NCI-H748 treated with DMSO at 0.1 percent for 48 hours (cell line): ENCODE results near the gene CUTC.

Source experiments
- DNase-seq: peaks from one replicate; lab custom pipeline; 2025; lab: John Stamatoyannopoulos, UW

Gene CUTC

DNA sequence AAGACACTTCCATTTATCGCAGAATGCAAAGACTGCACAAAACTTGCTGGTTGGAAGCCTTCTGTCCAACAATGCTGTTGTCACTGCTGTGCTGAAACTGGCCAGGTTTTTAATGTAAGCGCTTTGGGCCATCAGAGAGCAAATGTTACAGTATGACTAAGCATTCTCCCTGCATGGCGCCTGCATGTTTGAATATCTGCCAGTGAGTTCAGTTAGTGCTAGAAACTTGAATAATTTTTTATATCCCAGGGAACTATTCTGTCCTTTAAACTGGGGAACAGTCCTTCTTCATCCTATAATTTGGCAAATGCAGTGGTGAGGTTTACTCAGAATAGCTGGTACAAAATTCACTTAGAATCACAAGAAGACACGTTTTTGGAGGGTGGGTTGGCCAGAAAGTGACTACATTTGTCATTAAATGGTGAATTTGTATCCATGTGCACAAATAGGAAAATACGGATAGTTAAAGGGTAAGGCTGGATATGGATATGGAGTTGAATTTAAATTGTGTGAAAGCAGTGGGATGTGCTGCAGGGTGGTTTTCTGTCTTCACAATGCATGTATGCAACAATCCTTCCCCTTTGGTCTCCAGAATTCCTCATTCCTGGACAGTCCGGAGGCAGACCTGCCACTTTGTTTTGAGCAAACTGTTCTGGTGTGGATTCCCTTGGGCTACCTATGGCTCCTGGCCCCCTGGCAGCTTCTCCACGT is 52.1 kb downstream of the CUTC start:
- no peak for DNase-seq

DNA sequence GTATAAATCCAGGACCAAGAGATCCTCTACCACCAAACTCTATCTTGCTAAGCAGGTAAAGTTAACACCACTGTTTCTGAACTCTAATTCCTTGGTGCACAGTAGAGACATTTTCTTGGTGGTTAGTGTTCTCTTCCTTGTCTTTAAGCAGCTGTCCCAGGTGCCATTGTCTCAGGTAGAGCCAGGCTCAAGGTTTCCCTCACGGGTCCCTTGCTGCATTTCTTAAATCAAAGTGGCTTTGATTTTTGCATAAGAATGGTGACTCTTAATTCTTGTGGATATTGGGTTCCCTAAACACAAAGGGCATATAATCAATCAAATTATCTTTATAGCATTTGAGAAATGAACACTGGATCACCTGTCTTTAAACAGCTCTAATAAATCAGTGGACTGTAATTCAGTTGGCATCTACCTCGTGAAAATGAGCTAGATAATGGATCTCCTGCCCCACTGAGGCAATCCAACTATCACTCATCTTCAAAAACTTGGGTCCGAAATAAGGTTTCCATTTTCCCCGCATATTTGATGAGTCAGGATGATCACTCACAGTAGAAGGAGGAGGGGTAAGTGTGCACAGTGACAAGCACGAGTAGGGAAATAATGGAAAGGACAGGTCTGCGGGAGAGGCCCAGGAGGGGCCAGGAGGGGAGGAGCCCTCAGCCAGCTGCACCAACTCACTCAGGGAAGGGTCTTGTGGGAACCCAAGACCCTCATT is 52.9 kb downstream of the CUTC start:
- no peak for DNase-seq

DNA sequence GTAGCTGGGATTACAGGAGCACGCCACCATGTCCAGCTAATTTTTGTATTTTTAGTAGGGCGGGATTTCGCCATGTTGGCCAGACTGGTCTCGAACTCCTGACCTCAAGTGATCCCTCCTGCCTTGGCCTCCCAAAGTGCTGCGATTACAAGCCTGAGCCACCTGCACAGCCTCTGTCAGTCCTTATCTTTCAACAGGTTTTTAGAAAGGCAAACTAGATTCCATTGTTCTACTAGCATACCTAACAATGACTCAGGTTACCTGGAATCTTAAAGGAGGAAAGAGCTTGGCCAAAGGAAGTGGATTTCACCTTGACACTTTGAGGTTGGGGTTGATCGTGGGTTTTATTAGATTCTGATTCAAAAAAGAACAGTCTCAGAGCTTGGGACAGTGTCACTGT is 53.6 kb downstream of the CUTC start:
- DNase-seq, result no peak

DNA sequence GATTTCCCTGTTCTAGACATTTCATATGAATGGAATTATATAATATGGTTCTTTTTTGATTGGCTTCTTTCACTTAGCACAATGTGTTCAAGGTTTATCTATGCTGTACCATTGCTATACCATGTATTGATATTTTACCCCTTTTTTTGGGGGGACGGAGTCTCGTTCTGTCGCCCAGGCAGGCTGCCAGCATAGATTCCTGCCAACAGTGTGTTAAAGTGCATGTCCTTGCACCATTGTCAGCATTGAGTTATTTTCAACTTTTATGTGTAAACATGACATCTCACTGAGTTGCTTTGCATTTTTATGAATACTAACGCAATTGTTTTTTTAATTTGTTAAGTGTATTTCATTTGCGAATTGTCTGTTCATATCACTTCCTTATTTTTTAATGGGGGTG is 55.3 kb downstream of the CUTC start:
- no peak for DNase-seq

DNA sequence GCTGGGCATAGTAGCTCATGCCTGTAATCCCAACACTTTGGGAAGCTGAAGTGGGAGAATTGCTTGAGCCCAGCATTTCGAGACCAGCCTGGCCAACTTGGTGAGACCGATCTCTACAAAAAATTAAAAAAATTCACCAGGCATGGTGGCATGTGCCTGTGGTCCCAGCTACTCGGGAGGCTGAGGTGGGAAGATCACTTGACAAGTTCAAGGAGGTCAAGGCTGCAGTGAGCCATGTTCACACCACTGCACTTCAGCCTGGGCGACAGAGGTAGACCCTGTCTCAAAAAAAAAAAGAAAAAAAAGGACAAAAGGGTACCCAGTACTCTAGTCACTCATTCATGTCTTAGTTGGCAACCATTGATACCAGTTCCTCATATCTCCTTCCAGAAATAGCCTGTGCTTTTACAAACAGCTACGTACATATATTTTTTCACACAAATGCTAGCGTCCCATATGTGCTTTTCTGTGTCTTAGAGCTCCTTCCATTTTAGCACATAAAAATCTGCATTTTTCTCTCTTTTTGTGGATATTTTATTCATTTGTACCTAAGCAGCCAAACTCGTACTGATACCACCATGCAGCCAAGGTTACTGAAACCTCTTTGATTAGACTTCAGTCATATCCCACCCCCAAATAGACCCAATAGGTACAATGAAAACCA is 55.9 kb downstream of the CUTC start:
- DNase-seq, result no peak

DNA sequence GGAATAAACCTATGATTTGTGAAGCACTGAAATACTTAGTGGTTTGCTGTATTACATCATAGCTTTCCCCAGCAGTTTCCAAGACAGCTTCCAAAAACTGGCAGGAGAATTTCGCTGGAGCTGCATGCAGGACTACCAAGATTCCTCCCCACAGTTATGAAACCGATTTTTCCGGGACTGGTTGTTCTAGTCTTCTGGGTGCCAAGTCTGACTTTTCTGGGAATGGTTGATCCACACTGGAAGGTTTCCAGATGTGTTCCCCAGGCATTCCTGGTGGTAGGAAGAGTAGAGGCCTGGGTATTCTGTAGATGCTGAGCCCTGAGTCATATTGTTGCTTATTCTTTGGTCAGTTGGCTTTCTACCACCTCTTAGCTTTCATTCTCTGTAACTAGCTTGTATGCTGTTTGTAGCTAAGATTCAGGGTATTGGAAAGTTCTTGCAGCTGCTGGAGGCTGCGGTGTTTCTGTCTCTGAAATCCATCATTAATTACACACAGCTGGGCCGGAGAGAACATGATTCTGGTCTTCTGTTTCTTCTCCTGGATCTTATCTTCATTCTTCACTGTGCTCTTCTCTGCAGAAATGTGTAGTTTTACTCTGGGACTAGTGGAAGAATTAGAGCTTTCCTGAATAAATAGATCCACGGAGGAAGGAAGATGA is 56.7 kb downstream of the CUTC start:
- DNase-seq, result no peak

DNA sequence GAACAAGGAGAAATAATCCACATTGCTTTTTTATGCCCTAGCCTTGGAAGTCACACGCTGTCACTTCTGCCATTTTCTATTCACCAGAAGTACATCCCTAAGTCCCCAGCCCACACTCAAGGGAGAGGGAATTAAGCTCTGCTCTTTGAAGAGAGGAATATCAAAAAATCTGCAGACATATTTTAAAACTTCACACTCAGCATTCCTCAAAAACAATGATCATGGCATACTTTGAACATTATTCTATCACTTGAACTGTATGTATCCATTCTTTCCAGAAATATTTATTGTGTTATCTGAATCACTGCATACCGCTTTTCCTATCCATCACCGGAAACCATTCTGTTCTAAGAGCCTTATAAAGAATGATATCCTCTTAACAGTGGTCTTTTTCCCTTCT is 59.8 kb downstream of the CUTC start:
- DNase-seq, result no peak

DNA sequence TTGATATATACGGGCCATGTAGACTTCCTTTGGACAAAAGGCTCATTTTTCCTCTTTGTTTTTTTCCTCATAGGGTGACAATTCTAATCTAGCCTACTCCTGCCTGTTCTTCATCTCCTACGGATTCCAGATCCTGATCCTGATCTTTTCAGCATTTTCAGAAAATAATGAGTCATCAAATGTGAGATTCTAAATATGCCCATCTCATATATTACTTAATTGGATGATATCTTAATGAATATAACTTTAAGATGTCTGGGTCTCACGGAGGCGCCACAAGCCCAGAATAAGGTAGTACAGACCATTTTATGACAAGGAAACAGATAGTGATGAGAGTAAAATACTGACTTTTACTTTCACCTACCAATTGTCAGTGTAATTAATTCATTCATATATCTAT is 61.8 kb downstream of the CUTC start:
- no peak for DNase-seq

DNA sequence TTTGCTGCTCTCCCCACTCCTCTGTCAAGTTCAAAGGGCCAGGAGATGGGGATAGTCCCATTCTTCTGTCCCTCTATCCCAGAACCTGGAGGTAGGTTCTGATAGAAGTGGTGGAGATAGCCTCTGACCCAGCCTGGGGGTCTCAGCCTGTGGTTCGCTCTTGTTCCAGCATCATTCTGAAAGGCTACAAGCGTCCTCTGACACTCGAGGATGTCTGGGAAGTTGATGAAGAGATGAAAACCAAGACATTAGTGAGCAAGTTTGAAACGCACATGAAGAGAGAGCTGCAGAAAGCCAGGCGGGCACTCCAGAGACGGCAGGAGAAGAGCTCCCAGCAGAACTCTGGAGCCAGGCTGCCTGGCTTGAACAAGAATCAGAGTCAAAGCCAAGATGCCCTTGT is 64.9 kb downstream of the CUTC start:
- no peak for DNase-seq

DNA sequence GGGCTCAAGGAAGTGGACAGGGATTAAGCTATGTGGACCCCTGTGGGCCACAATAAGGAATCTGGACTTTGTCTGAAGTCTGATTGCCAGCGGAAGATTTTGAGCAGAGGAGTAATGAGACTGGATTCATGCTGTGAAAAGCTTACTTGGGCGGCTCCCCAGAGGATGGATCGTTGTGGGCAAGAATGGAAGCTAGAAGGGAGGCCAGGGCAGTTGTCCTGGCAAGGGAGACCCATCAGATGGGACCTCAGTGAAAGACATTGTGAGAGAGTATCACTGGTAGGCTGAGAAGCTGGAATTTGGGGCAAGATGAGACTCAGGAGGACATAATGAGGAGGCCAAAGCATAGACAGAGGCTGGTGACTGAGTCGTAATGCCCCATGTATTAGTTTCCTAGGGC is 66.0 kb downstream of the CUTC start:
- DNase-seq, result no peak

DNA sequence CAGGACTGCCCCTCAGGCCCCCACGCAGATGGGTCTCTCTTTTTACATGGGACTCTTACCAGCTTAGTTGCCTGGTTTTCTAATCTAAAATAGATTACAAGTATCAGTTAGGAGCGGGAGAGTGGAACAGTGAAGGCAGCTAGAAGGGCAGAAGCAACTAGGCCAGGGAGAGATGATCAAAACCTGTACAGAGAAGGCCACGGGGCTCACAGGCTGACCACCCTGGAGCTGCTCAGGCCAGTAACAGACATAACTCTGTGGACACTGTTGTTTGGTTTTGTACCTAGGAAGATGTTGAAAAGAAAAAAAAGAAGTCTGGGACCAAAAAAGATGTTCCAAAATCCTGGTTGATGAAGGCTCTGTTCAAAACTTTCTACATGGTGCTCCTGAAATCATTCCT is 66.9 kb downstream of the CUTC start:
- DNase-seq, result no peak

DNA sequence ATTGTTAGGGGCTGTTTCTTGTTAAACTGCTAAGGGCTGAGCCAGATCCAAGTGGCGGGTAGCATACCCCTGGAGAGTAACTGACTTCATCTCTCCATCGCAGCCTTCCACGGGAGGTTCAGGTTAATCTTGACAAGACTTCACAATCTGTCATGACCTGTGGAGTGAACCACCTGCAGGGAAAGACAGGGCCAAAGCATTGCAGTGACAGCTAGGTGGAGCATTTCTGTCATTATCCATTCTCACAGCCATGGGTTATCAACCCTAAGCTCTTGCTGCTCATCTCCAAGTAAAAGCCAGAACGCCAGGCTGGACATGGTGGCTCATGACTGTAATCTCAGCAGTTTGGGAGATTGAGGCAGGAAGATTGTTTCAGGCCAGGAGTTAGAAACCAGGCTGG is 67.6 kb downstream of the CUTC start:
- DNase-seq, result no peak

DNA sequence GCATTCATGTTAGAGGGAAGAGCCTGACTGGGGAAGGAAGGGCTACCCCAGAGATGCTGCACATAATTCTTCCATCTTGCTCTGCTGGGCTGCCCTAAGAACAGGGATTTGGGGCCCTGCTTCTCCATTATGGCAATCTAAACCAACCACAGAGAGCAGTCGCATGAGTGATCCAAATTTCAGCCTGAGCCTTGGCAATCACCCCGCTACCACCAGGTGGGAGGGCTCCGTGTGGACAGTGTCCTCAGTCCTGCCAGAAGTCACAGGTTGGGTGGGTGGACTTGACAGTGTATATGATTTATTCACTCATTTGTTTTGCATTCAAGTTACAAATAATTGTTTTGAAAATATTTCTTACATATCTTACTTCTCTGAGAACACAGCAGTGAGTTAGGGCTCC is 72.4 kb downstream of the CUTC start:
- DNase-seq, result no peak

DNA sequence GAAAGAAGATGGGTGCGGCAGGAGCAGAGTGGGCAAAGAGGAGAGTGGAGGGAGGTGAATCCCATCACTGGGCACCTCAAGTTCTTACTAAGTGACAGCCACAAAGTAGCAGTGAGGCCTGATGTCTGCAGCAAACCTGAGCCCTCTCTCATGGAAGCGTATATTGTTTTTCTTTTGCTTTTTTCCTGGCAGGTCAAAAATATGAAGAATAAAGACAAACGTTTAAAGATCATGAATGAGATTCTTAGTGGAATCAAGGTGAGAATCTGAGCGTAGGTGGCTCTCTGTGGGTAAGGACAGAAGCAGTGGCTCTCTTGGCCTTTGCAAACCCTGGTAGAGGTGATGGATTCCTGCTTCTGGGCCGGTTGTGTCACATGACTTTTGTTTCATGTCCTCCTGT is 73.2 kb downstream of the CUTC start:
- DNase-seq, result no peak
